ENCODE data around the gene KREMEN2. TPM values are rescaled to one million over a fixed set of nuclear protein-coding genes. Genes with fewer than 3 reads are reported as not detected.

The KREMEN2 gene
- total and polyA plus RNA-seq, 2 of the 4 experiments (the other 2 are of a cell fraction) = 0.03 TPM; not detected in 1

DNA sequence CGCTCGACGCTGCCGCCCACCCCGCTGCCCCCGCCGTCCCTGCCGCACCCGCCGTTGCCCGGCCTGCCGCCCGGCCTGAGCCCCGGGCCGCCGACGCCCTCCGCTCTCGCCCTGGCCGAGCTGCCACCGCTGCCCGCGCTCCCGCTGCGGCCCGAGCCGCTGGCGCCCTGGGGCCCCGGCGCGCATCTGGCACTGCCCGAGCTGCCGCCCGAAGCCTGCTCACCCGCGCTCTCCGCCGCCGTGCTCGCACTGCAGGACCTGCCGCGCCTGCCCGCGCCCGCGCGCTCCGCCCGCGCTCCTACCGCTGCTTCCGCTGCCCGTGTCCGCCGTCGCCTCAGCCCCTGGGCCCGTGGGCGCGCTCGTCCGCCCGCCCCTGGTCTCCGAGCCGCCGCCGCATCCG is 40.2 kb downstream of the KREMEN2 start:
- intact Hi-C loops (cut with micrococcal nuclease) = no loop called here
- Histone ChIP-seq H3K4ac (ENCODE audit: low read depth, low read length) (no peak overlapping the region), H2BK15ac (ENCODE audit: low read depth, low read length) (no peak overlapping the region), H2BK5ac (ENCODE audit: low read depth, low read length, poor library complexity, severe bottlenecking) (no peak overlapping the region), H2AFZ (replicated peaks; ENCODE audit: low read length, poor library complexity) (peak overlapping the region; percentile 77), H2AK5ac (ENCODE audit: low read depth, low read length) (no peak overlapping the region), H4K5ac (ENCODE audit: low read depth, low read length) (no peak overlapping the region), H3K14ac (replicated peaks; ENCODE audit: low read depth, low read length) (no peak overlapping the region), H3K4me2 (ENCODE audit: low read depth, low read length) (no peak overlapping the region), H2BK120ac (ENCODE audit: low read depth, low read length) (no peak overlapping the region), H3K9ac (ENCODE audit: low read depth, low read length) (no peak overlapping the region), H2BK20ac (ENCODE audit: low read depth, low read length) (no peak overlapping the region), H3K9me3 (ENCODE audit: control insufficient read depth, insufficient read depth, low read length) (no peaks in the 10 kb centered on the region), H3K18ac (ENCODE audit: low read depth, low read length) (no peak overlapping the region), H4K20me1 (ENCODE audit: insufficient read depth, low read length) (no peaks in the 10 kb centered on the region), H3K27ac (ENCODE audit: insufficient read depth, low read length) (no peak overlapping the region), H4K91ac (ENCODE audit: insufficient read depth, low read depth, low read length) (no peak overlapping the region), H3K23ac (ENCODE audit: low read depth, low read length) (no peak overlapping the region), H3K4me1 (ENCODE audit: control insufficient read depth, insufficient read depth, low read length) (no peaks in the 10 kb centered on the region), H3K4me3 (ENCODE audit: insufficient read depth, low read depth, low read length) (peak overlapping the region; percentile 19; the same call in 1 of the 2 replicates), H4K8ac (ENCODE audit: low read depth in 2 of 2, low read length in 2 of 2) (no peak overlapping the region), H3K27me3 (ENCODE audit: control insufficient read depth, insufficient read depth, low read length) (peaks cover 36% of the 10 kb centered on the region), H3K79me1 (ENCODE audit: low read depth in 1 of 2, low read length in 2 of 2) (no peaks in the 10 kb centered on the region), H3K56ac (ENCODE audit: extremely low read depth, insufficient read depth, low read length) (no peak overlapping the region), H3K36me3 (ENCODE audit: control insufficient read depth, insufficient read depth, low read length) (no peaks in the 10 kb centered on the region), H2AK9ac (replicated peaks; ENCODE audit: low read depth, low read length, poor library complexity) (no peak overlapping the region), H3K9me1 (ENCODE audit: insufficient read depth, low read length) (no peaks in the 10 kb centered on the region)
- POLR2A ChIA-PET (ENCODE audit: unreplicated experiment) = no interaction called here
- in situ Hi-C loops (cut with MboI; ENCODE audit: low sequenced_read_pairs) = no loop called here
- DNase-seq (no peak), ATAC-seq (ENCODE audit: low read depth) (peak; percentile 36)
- BruUV-seq (replicated peaks) = no TSS peak
- 1% methylated on average over 34 of the region's 67 CpGs; no CpG with 5 or more reads in 1 of the 2 experiments for WGBS, 2 experiments (ENCODE audit: extremely low coverage in 2 of 2, insufficient read length in 1 of 2)
- TF ChIP-seq, protein P1, sequence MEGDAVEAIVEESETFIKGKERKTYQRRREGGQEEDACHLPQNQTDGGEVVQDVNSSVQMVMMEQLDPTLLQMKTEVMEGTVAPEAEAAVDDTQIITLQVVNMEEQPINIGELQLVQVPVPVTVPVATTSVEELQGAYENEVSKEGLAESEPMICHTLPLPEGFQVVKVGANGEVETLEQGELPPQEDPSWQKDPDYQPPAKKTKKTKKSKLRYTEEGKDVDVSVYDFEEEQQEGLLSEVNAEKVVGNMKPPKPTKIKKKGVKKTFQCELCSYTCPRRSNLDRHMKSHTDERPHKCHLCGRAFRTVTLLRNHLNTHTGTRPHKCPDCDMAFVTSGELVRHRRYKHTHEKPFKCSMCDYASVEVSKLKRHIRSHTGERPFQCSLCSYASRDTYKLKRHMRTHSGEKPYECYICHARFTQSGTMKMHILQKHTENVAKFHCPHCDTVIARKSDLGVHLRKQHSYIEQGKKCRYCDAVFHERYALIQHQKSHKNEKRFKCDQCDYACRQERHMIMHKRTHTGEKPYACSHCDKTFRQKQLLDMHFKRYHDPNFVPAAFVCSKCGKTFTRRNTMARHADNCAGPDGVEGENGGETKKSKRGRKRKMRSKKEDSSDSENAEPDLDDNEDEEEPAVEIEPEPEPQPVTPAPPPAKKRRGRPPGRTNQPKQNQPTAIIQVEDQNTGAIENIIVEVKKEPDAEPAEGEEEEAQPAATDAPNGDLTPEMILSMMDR (conservative IDR thresholded peaks at IDR 0.05; ENCODE audit: low read depth, low read length) = no peak
- TF ChIP-seq CHD1 (IDR thresholded peaks at IDR 0.05; ENCODE audit: low read depth, low read length) = no peak
- no peak for TF ChIP-seq MXI1 (IDR thresholded peaks at IDR 0.05; ENCODE audit: borderline replicate concordance, low read depth, low read length)
- TF ChIP-seq RCOR1 (IDR thresholded peaks at IDR 0.05; ENCODE audit: insufficient replicate concordance, low read length) = no peak
- no peak for TF ChIP-seq MAFK (IDR thresholded peaks at IDR 0.05; ENCODE audit: low read depth, low read length)
- no peak for TF ChIP-seq POLR2A (IDR thresholded peaks at IDR 0.05; ENCODE audit: low read depth, low read length)
- no peak for TF ChIP-seq RFX5 (IDR thresholded peaks at IDR 0.05; ENCODE audit: low read depth, low read length)
- no peak for TF ChIP-seq FOS (IDR thresholded peaks at IDR 0.05; ENCODE audit: low read depth, low read length)
- no peak for TF ChIP-seq CEBPB (IDR thresholded peaks at IDR 0.05; ENCODE audit: low read depth, low read length)
- CTCF ChIA-PET = interaction anchor here (0.6 to 1.3 kb wide), 8 partner anchors 8 to 94 kb away, joined by 3 to 12 read pairs (median 4); no protein-coding TSS in a partner anchor
- dilution Hi-C loops (cut with HindIII; ENCODE audit: low sequenced_read_pairs, unreplicated experiment) = no loop called here
